GM12878 (cell line): ENCODE results near the gene ITGA4. TPM values are rescaled to one million over a fixed set of nuclear protein-coding genes. Genes with fewer than 3 reads are reported as not detected.

ENCODE experiments used
- ATAC-seq: fragments of 200-7000 bp; cut with Tn5 transposase; 3 replicates; pipeline ENCODE4 v1.9.1; 2020; ENCODE audit warnings: mild to moderate bottlenecking, moderate library complexity
- BruUV-seq: library from RNA; stranded (reverse); fragments of 400-500 nt; replicated peaks from 2 replicates; lab custom pipeline; 2021; lab: Mats Ljungman, UMichigan
- CTCF ChIA-PET: fragments of 300-600 bp; sonication (Branson Sonifier 250); formaldehyde crosslinking; extraction: SDS; loops from one replicate; lab custom pipeline; 2021; ENCODE audit warnings: inconsistent platforms; lab: Yijun Ruan, JAX
- POLR2A ChIA-PET: fragments of 350-600 bp; formaldehyde crosslinking; extraction: SDS; loops from one replicate; lab custom pipeline; 2021; ENCODE audit warnings: inconsistent platforms; lab: Charles Lee
- RAD21 ChIA-PET: fragments of 300-600 bp; sonication (Branson Sonifier 250); formaldehyde crosslinking; loops from one replicate; lab custom pipeline; 2023; ENCODE audit warnings: antibody characterized with exemption; ENCODE audit not compliant: unreplicated experiment; lab: Charles Lee
- SMC1A ChIA-PET: fragments of 300-600 bp; sonication (Branson Sonifier 250); formaldehyde crosslinking; loops from one replicate; lab custom pipeline; 2023; ENCODE audit not compliant: unreplicated experiment, uncharacterized antibody; lab: Charles Lee
- DNase-seq: peaks from one replicate; pipeline ENCODE4 v3.0.0-alpha.2; 2011; ENCODE audit warnings: low read depth, low spot score
- FAIRE-seq: peaks from 3 replicates; lab custom pipeline; 2011; peaks lifted over from hg19 to GRCh38; lab: Jason Lieb, UNC
- H2AFZ ChIP-seq: 2 replicates; pipeline ENCODE4 v1.6.0; 2011; ENCODE audit warnings: low read depth, low read length, control low read depth; ENCODE audit not compliant: control insufficient read depth
- H3K27ac ChIP-seq: 2 replicates; pipeline ENCODE4 v1.5.1; 2011; ENCODE audit warnings: control low read depth; ENCODE audit not compliant: control insufficient read depth, insufficient read depth
- H3K27me3 ChIP-seq, 2 experiments: replicated peaks in 1 of 2; 2 replicates each; pipeline versions ENCODE4 v1.6.0 to v1.6.1; 2011; ENCODE audit warnings: low read length in 1 of 2; ENCODE audit not compliant: control insufficient read depth in 2 of 2, insufficient read depth in 2 of 2
- H3K36me3 ChIP-seq, 2 experiments: 2 replicates each; pipeline ENCODE4 v1.5.1; 2011; ENCODE audit warnings: low read length in 1 of 2; ENCODE audit not compliant: control insufficient read depth in 2 of 2, insufficient read depth in 2 of 2
- H3K4me1 ChIP-seq: 2 replicates; pipeline ENCODE4 v1.6.1; 2011; ENCODE audit warnings: mild to moderate bottlenecking, low read length, moderate library complexity, mixed read lengths; ENCODE audit not compliant: control insufficient read depth, insufficient read depth
- H3K4me2 ChIP-seq: 2 replicates; pipeline ENCODE4 v1.6.0; 2011; ENCODE audit warnings: control low read depth; ENCODE audit not compliant: control insufficient read depth, insufficient read depth
- H3K4me3 ChIP-seq: fragments of 200-600 bp; sonication (generic); 2 replicates; pipeline ENCODE4 v1.5.1; 2016
- H3K79me2 ChIP-seq: 2 replicates; pipeline ENCODE4 v1.6.0; 2011; ENCODE audit warnings: low read length; ENCODE audit not compliant: control insufficient read depth, insufficient read depth
- H3K9ac ChIP-seq: 2 replicates; pipeline ENCODE4 v1.8.0; 2011; ENCODE audit warnings: low read length, control low read depth, mixed read lengths; ENCODE audit not compliant: control insufficient read depth, insufficient read depth
- H3K9me3 ChIP-seq: replicated peaks from 3 replicates; pipeline ENCODE4 v1.5.1; 2011; ENCODE audit warnings: mild to moderate bottlenecking, low read length; ENCODE audit not compliant: control insufficient read depth, insufficient read depth
- H4K20me1 ChIP-seq: 2 replicates; pipeline ENCODE4 v1.6.0; 2011; ENCODE audit not compliant: control insufficient read depth, insufficient read depth
- ATF7 ChIP-seq: fragments of 450-650 bp; IDR thresholded peaks from 2 replicates; pipeline ENCODE4 v1.6.1; 2016; ENCODE audit warnings: low read depth, mild to moderate bottlenecking
- CBX5 ChIP-seq: sonication (generic); IDR thresholded peaks from 2 replicates; pipeline ENCODE4 v1.6.1; 2016; ENCODE audit warnings: low read depth, moderate library complexity, mild to moderate bottlenecking, inconsistent platforms
- CHD2 ChIP-seq: IDR thresholded peaks from 2 replicates; pipeline ENCODE4 v1.6.1; 2011; ENCODE audit warnings: low read depth, low read length, improper control_type of control experiment, borderline replicate concordance
- CHD4 ChIP-seq: fragments of 200-600 bp; sonication (generic); IDR thresholded peaks from 2 replicates; pipeline ENCODE4 v1.6.1; 2016; ENCODE audit warnings: mild to moderate bottlenecking
- NFIC ChIP-seq: IDR thresholded peaks from 2 replicates; pipeline ENCODE4 v1.6.1; 2012; ENCODE audit warnings: low read depth, mild to moderate bottlenecking, inconsistent platforms, low read length, moderate library complexity
- NFXL1 ChIP-seq: fragments of 450-650 bp; IDR thresholded peaks from 2 replicates; pipeline ENCODE4 v1.6.1; 2017; ENCODE audit warnings: antibody characterized with exemption, mild to moderate bottlenecking, borderline replicate concordance
- NR2C1 ChIP-seq: fragments of 450-650 bp; IDR thresholded peaks from 2 replicates; pipeline ENCODE4 v1.6.1; 2017; ENCODE audit warnings: antibody characterized with exemption, mild to moderate bottlenecking, moderate library complexity
- PAX8 ChIP-seq: fragments of 450-650 bp; IDR thresholded peaks from 2 replicates; pipeline ENCODE4 v1.6.1; 2017; ENCODE audit warnings: mild to moderate bottlenecking, moderate library complexity
- PRDM15 ChIP-seq: fragments of 450-650 bp; formaldehyde crosslinking; IDR thresholded peaks from 2 replicates; pipeline ENCODE4 v1.4.0; 2020; ENCODE audit warnings: mild to moderate bottlenecking, moderate library complexity
- ZNF384 ChIP-seq: IDR thresholded peaks from 2 replicates; pipeline ENCODE4 v1.6.1; 2012; ENCODE audit warnings: low read depth, mild to moderate bottlenecking, low read length, improper control_type of control experiment, borderline replicate concordance
- WGBS: methylation state at CpG from one replicate; pipeline ENCODE4 v1.1.6; 2016; ENCODE audit warnings: low lambda C conversion rate; ENCODE audit not compliant: insufficient replicate concordance, insufficient coverage; ENCODE audit errors: missing lambda C conversion rate; 5-methylcytosine and 5-hydroxymethylcytosine counted together
- in situ Hi-C: fragments of 300-500 bp; cut with MboI; formaldehyde crosslinking; loops from 9 replicates; pipeline ENCODE4 v1.14.3; 2018; ENCODE audit warnings: mixed read lengths
- intact Hi-C: fragments of 100-400 bp; cut with micrococcal nuclease; formaldehyde crosslinking; loops from one replicate; pipeline ENCODE4 v1.14.2; 2022; ENCODE audit not compliant: unreplicated experiment
- polyA plus RNA-seq, 11 experiments: library from polyadenylated mRNA; depleted of rRNA in 4 of 11; unstranded in 6 of 11; stranded (reverse) in 5 of 11; fragments of >200 nt; fragmentation: Nextera tagmentation in 4 of 11; fragmentation: Illumina TruSeq in 1 of 11; extraction: Ambion mirVana in 4 of 11; extraction: Trizol in 1 of 11; gene quantifications; 1 replicate in 1 of 11; 2 replicates in 10 of 11; pipeline versions ENCODE4 v1.2.1 to v1.2.3, GENCODE V29; 2011 to 2016; ENCODE audit warnings: inconsistent platforms in 2 of 11, missing spikeins in 2 of 11, low read depth in 1 of 11
- total RNA-seq, 4 experiments: library from RNA; depleted of rRNA in 3 of 4; stranded (reverse); fragments of >200 nt in 3 of 4; fragmentation: Illumina TruSeq in 1 of 4; extraction: Trizol in 1 of 4; gene quantifications; 2 replicates each; pipeline versions ENCODE4 v1.2.1 to v1.2.3, GENCODE V29; 2013 to 2021
- TF ChIP-seq, protein P1 (sequence below): fragments of 450-650 bp; IDR thresholded peaks from 2 replicates; pipeline ENCODE4 v1.6.1; 2017; ENCODE audit warnings: mild to moderate bottlenecking
- TF ChIP-seq, protein P2 (sequence below): IDR thresholded peaks from 2 replicates; pipeline ENCODE4 v1.6.1; 2011; ENCODE audit warnings: borderline replicate concordance, low read depth, mild to moderate bottlenecking, moderate library complexity, mixed read lengths, low read length; ENCODE audit not compliant: insufficient read depth; ENCODE audit errors: extremely low read length

The ITGA4 gene
- total and polyA plus RNA-seq, 10 of the 15 experiments (the other 5 are each of a cell fraction or from before 2014, with no cell fraction given): 12.4 to 87.9 (median 63.5) TPM

DNA sequence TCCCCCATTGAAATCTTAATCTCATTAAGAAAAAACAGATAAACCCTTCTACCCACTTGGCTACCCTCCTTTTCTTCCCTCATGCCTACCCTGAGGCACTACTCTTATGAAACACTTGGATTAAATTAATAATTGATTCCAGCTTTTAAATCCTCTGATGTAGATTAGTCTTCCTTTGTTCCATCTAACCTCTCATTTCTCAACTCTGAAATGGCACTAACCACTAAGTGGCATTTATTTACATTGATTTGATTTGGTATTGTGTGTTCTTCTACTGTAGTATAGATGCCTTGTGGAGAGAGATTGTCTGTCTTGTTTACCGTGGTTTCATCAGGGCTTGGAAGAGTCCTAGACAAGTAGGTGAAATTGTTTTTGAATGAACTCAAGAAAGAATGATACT, 26.7 kb downstream of the ITGA4 start:
- intact Hi-C loops (no loop called here), in situ Hi-C loops (no loop called here)
- no peaks in the 10 kb centered on the region for H4K20me1 ChIP-seq
- DNase-seq (no peak), FAIRE-seq (no peak), ATAC-seq (no peak)
- WGBS: 96% methylated on average over 1 of the region's 1 CpG
- no peak overlapping the region for H3K4me3 ChIP-seq
- H3K9ac ChIP-seq: no peak overlapping the region
- TF ChIP-seq PRDM15 (CRISPR knock-in tag) (no peak), PAX8 (no peak), ZNF384 (no peak), NFXL1 (no peak), CHD2 (no peak), NR2C1 (no peak), NFIC (no peak), CHD4 (no peak), CBX5 (no peak), ATF7 (no peak)
- TF ChIP-seq, protein P1, sequence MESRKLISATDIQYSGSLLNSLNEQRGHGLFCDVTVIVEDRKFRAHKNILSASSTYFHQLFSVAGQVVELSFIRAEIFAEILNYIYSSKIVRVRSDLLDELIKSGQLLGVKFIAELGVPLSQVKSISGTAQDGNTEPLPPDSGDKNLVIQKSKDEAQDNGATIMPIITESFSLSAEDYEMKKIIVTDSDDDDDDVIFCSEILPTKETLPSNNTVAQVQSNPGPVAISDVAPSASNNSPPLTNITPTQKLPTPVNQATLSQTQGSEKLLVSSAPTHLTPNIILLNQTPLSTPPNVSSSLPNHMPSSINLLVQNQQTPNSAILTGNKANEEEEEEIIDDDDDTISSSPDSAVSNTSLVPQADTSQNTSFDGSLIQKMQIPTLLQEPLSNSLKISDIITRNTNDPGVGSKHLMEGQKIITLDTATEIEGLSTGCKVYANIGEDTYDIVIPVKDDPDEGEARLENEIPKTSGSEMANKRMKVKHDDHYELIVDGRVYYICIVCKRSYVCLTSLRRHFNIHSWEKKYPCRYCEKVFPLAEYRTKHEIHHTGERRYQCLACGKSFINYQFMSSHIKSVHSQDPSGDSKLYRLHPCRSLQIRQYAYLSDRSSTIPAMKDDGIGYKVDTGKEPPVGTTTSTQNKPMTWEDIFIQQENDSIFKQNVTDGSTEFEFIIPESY: no peak
- TF ChIP-seq, protein P2, sequence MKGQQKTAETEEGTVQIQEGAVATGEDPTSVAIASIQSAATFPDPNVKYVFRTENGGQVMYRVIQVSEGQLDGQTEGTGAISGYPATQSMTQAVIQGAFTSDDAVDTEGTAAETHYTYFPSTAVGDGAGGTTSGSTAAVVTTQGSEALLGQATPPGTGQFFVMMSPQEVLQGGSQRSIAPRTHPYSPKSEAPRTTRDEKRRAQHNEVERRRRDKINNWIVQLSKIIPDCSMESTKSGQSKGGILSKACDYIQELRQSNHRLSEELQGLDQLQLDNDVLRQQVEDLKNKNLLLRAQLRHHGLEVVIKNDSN: no peak
- no peaks in the 10 kb centered on the region for H3K9me3 ChIP-seq
- no peaks in the 10 kb centered on the region for H3K79me2 ChIP-seq
- POLR2A ChIA-PET: interaction anchor here (0.7 kb wide), 1 partner anchor 15 kb away, joined by 3 read pairs; no protein-coding TSS in a partner anchor
- peaks cover 0 to 24% of the 10 kb centered on the region in 2 experiments for H3K36me3 ChIP-seq
- no peaks in the 10 kb centered on the region for H3K4me1 ChIP-seq
- no peak overlapping the region for H3K27ac ChIP-seq
- RAD21 ChIA-PET: no interaction called here
- CTCF ChIA-PET: interaction anchor here (0.7 to 1.2 kb wide), 4 partner anchors 45 to 756 kb away, joined by 3 read pairs; no protein-coding TSS in a partner anchor
- SMC1A ChIA-PET: interaction anchor here (0.7 to 1.4 kb wide), 3 partner anchors 17 to 174 kb away, joined by 3 to 4 read pairs (median 3); no protein-coding TSS in a partner anchor
- BruUV-seq: no TSS peak
- H2AFZ ChIP-seq: no peak overlapping the region
- H3K27me3 ChIP-seq: no peaks in the 10 kb centered on the region
- no peak overlapping the region for H3K4me2 ChIP-seq
